Measurements from ENCODE around the gene UBE2E2. TPM values are rescaled to one million over a fixed set of nuclear protein-coding genes. Genes with fewer than 3 reads are reported as not detected.
"Not testable (repeated sequence)": the region's sequence is repeated elsewhere in the genome, so short reads cannot be mapped to it uniquely, and the experiment has no call there.

The UBE2E2 gene
- total and polyA plus RNA-seq, 7 experiments from 2014 or later = 2.4 to 28.8 (median 15.3) TPM

- POLR2A ChIA-PET = no interaction called here
- no peaks in the 10 kb centered on the region for H3K36me3 ChIP-seq (ENCODE audit: control insufficient read depth in 2 of 3, insufficient read depth in 3 of 3, low read length in 3 of 3)
- H3K4me3 Mint-ChIP-seq = no peak overlapping the region
- DNase-seq (no peak), ATAC-seq (no peak)
- intact Hi-C loops (cut with micrococcal nuclease) = no loop called here
- peaks cover 0 to 26% (median 19%) of the 10 kb centered on the region in 7 donors for H3K4me1 Mint-ChIP-seq
- no peak overlapping the region for H3K27ac Mint-ChIP-seq
- H3K4me1 ChIP-seq (ENCODE audit: control insufficient read depth in 2 of 2, insufficient read depth in 2 of 2, low read length in 2 of 2) = no peaks in the 10 kb centered on the region
- peaks cover 0 to 4% (median 0%) of the 10 kb centered on the region in 5 donors for H3K27me3 Mint-ChIP-seq
- peaks cover 0 to 14% (median 10%) of the 10 kb centered on the region in 5 donors for H3K36me3 Mint-ChIP-seq
- peaks cover 0 to 7% (median 0%) of the 10 kb centered on the region in 11 donors for H3K9me3 Mint-ChIP-seq
- no peaks in the 10 kb centered on the region for H3K9me3 ChIP-seq (ENCODE audit: control insufficient read depth in 2 of 3, low read length in 3 of 3)
- no peak overlapping the region for H3K27ac ChIP-seq (ENCODE audit: low read depth, low read length)
- CTCF ChIA-PET = no interaction called here
- no peak overlapping the region for H3K4me3 ChIP-seq (ENCODE audit: low read length)
- H3K27me3 ChIP-seq (ENCODE audit: control insufficient read depth in 2 of 2, insufficient read depth in 2 of 2, low read length in 2 of 2) = no peaks in the 10 kb centered on the region
These were observed 140.4 kb downstream of the UBE2E2 start for GRCh38 chr3:23343509-23343908.

- intact Hi-C loops (cut with micrococcal nuclease) = no loop called here
- ATAC-seq (no peak), DNase-seq (no peak)
- Mint-ChIP-seq H3K27me3 (no peaks in the 10 kb centered on the region), H3K36me3 (peaks cover 0 to 17% (median 10%) of the 10 kb centered on the region in 5 donors), H3K4me1 (peaks cover 0 to 21% (median 14%) of the 10 kb centered on the region in 7 donors), H3K9me3 (peaks cover 0 to 11% (median 0%) of the 10 kb centered on the region in 11 donors), H3K27ac (no peak overlapping the region), H3K4me3 (no peak overlapping the region)
- H3K27me3 ChIP-seq (ENCODE audit: control insufficient read depth in 2 of 2, insufficient read depth in 2 of 2, low read length in 2 of 2) = no peaks in the 10 kb centered on the region
- H3K9me3 ChIP-seq (ENCODE audit: control insufficient read depth in 2 of 3, low read length in 3 of 3) = no peaks in the 10 kb centered on the region
- H3K27ac ChIP-seq (ENCODE audit: low read depth, low read length) = no peak overlapping the region
- POLR2A ChIA-PET = no interaction called here
- H3K4me3 ChIP-seq (ENCODE audit: low read length) = no peak overlapping the region
- no peaks in the 10 kb centered on the region for H3K4me1 ChIP-seq (ENCODE audit: control insufficient read depth in 2 of 2, insufficient read depth in 2 of 2, low read length in 2 of 2)
- no peaks in the 10 kb centered on the region for H3K36me3 ChIP-seq (ENCODE audit: control insufficient read depth in 2 of 3, insufficient read depth in 3 of 3, low read length in 3 of 3)
- CTCF ChIA-PET = no interaction called here
These were observed 141.8 kb downstream of the UBE2E2 start for GRCh38 chr3:23344886-23345285.

DNA sequence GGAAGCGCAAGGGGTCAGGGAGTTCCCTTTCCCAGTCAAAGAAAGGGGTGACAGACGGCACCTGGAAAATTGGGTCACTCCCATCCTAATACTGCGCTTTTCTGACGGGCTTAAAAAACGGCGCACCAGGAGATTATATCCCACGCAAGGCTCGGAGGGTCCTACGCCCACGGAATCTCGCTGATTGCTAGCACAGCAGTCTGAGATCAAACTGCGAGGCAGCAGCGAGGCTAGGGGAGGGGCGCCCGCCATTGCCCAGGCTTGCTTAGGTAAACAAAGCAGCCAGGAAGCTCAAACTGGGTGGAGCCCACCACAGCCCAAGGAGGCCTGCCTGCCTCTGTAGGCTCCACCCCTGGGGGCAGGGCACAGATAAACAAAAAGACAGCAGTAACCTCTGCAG is 146.3 kb downstream of the UBE2E2 start:
- ATAC-seq; CTCF ChIA-PET; POLR2A ChIA-PET; H3K27me3 ChIP-seq (ENCODE audit: control insufficient read depth in 2 of 2, insufficient read depth in 2 of 2, low read length in 2 of 2); H3K4me3 ChIP-seq (ENCODE audit: low read length); H3K27me3 Mint-ChIP-seq; H3K4me1 ChIP-seq (ENCODE audit: control insufficient read depth in 2 of 2, insufficient read depth in 2 of 2, low read length in 2 of 2); H3K27ac ChIP-seq (ENCODE audit: low read depth, low read length); H3K4me1 Mint-ChIP-seq; H3K4me3 Mint-ChIP-seq; H3K36me3 ChIP-seq (ENCODE audit: control insufficient read depth in 2 of 3, insufficient read depth in 3 of 3, low read length in 3 of 3); H3K9me3 ChIP-seq (ENCODE audit: control insufficient read depth in 2 of 3, low read length in 3 of 3); DNase-seq; intact Hi-C loops (cut with micrococcal nuclease); H3K27ac Mint-ChIP-seq: not testable (repeated sequence)
- Mint-ChIP-seq H3K36me3 (peaks cover 0 to 12% (median 8%) of the 10 kb centered on the region in 5 donors), H3K9me3 (peaks cover 0 to 23% (median 8%) of the 10 kb centered on the region in 11 donors)

DNA sequence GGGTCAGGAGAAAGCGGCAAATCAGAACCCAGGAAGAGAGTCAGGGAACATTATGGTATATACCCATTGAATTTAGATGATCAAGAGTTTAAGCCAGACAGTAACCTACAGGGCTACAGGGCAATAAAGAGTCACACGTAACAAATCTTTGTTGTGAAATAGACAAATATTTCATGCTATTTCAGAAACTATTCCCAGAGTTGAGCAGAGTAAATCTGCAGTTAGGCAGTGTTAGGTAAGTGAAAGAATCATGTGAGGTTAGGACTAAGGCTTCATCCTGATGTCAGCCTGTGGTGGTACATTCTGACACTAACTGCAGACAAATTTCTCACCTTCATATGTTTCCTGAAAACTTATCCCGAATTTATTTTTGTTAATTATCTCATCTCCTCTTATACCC is 153.0 kb downstream of the UBE2E2 start:
- no peaks in the 10 kb centered on the region for H3K4me1 ChIP-seq (ENCODE audit: control insufficient read depth in 2 of 2, insufficient read depth in 2 of 2, low read length in 2 of 2)
- Mint-ChIP-seq H3K27me3 (no peaks in the 10 kb centered on the region), H3K9me3 (peaks cover 0 to 35% (median 2%) of the 10 kb centered on the region in 11 donors), H3K36me3 (peaks cover 0 to 6% (median 0%) of the 10 kb centered on the region in 5 donors), H3K4me1 (peaks cover 0 to 2% (median 0%) of the 10 kb centered on the region in 7 donors), H3K27ac (peak overlapping the region in 1 of 9 donors; percentile 76), H3K4me3 (no peak overlapping the region)
- no peaks in the 10 kb centered on the region for H3K9me3 ChIP-seq (ENCODE audit: control insufficient read depth in 2 of 3, low read length in 3 of 3)
- no peaks in the 10 kb centered on the region for H3K27me3 ChIP-seq (ENCODE audit: control insufficient read depth in 2 of 2, insufficient read depth in 2 of 2, low read length in 2 of 2)
- H3K36me3 ChIP-seq (ENCODE audit: control insufficient read depth in 2 of 3, insufficient read depth in 3 of 3, low read length in 3 of 3) = no peaks in the 10 kb centered on the region
- H3K27ac ChIP-seq (ENCODE audit: low read depth, low read length) = no peak overlapping the region
- no peak for ATAC-seq
- DNase-seq = no peak
- intact Hi-C loops (cut with micrococcal nuclease) = no loop called here
- CTCF ChIA-PET = no interaction called here
- H3K4me3 ChIP-seq (ENCODE audit: low read length) = no peak overlapping the region
- POLR2A ChIA-PET = no interaction called here

- Histone ChIP-seq H3K4me3 (ENCODE audit: low read length) (no peak overlapping the region), H3K27ac (ENCODE audit: low read depth, low read length) (no peak overlapping the region), H3K9me3 (ENCODE audit: control insufficient read depth in 2 of 3, low read length in 3 of 3) (no peaks in the 10 kb centered on the region), H3K36me3 (ENCODE audit: control insufficient read depth in 2 of 3, insufficient read depth in 3 of 3, low read length in 3 of 3) (no peaks in the 10 kb centered on the region), H3K4me1 (ENCODE audit: control insufficient read depth in 2 of 2, insufficient read depth in 2 of 2, low read length in 2 of 2) (no peaks in the 10 kb centered on the region), H3K27me3 (ENCODE audit: control insufficient read depth in 2 of 2, insufficient read depth in 2 of 2, low read length in 2 of 2) (no peaks in the 10 kb centered on the region)
- no peaks in the 10 kb centered on the region for H3K27me3 Mint-ChIP-seq
- no peak overlapping the region for H3K4me3 Mint-ChIP-seq
- H3K9me3 Mint-ChIP-seq = peaks cover 0 to 32% (median 3%) of the 10 kb centered on the region in 11 donors
- peaks cover 0 to 6% (median 0%) of the 10 kb centered on the region in 5 donors for H3K36me3 Mint-ChIP-seq
- CTCF ChIA-PET = no interaction called here
- POLR2A ChIA-PET = no interaction called here
- intact Hi-C loops (cut with micrococcal nuclease) = no loop called here
- DNase-seq (no peak), ATAC-seq (no peak)
- H3K27ac Mint-ChIP-seq = no peak overlapping the region
- no peaks in the 10 kb centered on the region for H3K4me1 Mint-ChIP-seq
These were observed 153.8 kb downstream of the UBE2E2 start for GRCh38 chr3:23356923-23357322.

- H3K36me3 ChIP-seq (ENCODE audit: control insufficient read depth in 2 of 3, insufficient read depth in 3 of 3, low read length in 3 of 3) = no peaks in the 10 kb centered on the region
- ChIA-PET POLR2A (no interaction called here), CTCF (no interaction called here)
- no peak overlapping the region for H3K27ac ChIP-seq (ENCODE audit: low read depth, low read length)
- Mint-ChIP-seq H3K4me3 (no peak overlapping the region), H3K4me1 (no peaks in the 10 kb centered on the region), H3K27ac (no peak overlapping the region), H3K9me3 (peaks cover 4 to 46% (median 9%) of the 10 kb centered on the region in 11 donors), H3K27me3 (no peaks in the 10 kb centered on the region), H3K36me3 (peaks cover 0 to 14% (median 4%) of the 10 kb centered on the region in 5 donors)
- H3K9me3 ChIP-seq (ENCODE audit: control insufficient read depth in 2 of 3, low read length in 3 of 3) = no peaks in the 10 kb centered on the region
- no peak overlapping the region for H3K4me3 ChIP-seq (ENCODE audit: low read length)
- no peaks in the 10 kb centered on the region for H3K4me1 ChIP-seq (ENCODE audit: control insufficient read depth in 2 of 2, insufficient read depth in 2 of 2, low read length in 2 of 2)
- DNase-seq (no peak), ATAC-seq (no peak)
- intact Hi-C loops (cut with micrococcal nuclease) = no loop called here
- H3K27me3 ChIP-seq (ENCODE audit: control insufficient read depth in 2 of 2, insufficient read depth in 2 of 2, low read length in 2 of 2) = no peaks in the 10 kb centered on the region
These were observed 156.0 kb downstream of the UBE2E2 start for GRCh38 chr3:23359116-23359515.

DNA sequence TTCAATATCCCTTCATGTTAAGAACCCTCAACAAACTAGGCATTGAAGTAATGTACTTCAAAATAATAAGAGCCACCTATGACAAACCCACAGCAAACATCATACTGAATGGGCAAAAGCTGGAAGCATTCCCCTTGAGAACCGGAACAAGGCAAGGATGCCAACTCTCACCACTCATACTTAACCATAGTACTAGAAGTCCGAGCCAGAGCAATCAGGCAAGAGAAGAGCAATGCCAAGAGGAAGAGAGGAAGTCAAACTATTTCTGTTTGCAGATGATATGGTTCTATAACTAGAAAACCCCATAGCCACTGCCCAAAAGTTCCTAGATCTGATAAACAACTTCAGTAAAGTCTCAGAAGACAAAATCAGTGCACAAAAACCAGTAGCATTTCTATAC is 161.9 kb downstream of the UBE2E2 start:
- DNase-seq (no peak), ATAC-seq (no peak)
- intact Hi-C loops (cut with micrococcal nuclease) = no loop called here
- POLR2A ChIA-PET = no interaction called here
- Histone ChIP-seq H3K4me1 (ENCODE audit: control insufficient read depth in 2 of 2, insufficient read depth in 2 of 2, low read length in 2 of 2) (no peaks in the 10 kb centered on the region), H3K4me3 (ENCODE audit: low read length) (no peak overlapping the region), H3K27me3 (ENCODE audit: control insufficient read depth in 2 of 2, insufficient read depth in 2 of 2, low read length in 2 of 2) (no peaks in the 10 kb centered on the region), H3K27ac (ENCODE audit: low read depth, low read length) (no peak overlapping the region), H3K36me3 (ENCODE audit: control insufficient read depth in 2 of 3, insufficient read depth in 3 of 3, low read length in 3 of 3) (no peaks in the 10 kb centered on the region), H3K9me3 (ENCODE audit: control insufficient read depth in 2 of 3, low read length in 3 of 3) (peaks cover 0 to 3% (median 0%) of the 10 kb centered on the region in 3 experiments)
- H3K36me3 Mint-ChIP-seq = peaks cover 0 to 12% (median 4%) of the 10 kb centered on the region in 5 donors
- no peak overlapping the region for H3K27ac Mint-ChIP-seq
- H3K4me1 Mint-ChIP-seq = peaks cover 0 to 4% (median 0%) of the 10 kb centered on the region in 7 donors
- CTCF ChIA-PET = no interaction called here
- H3K4me3 Mint-ChIP-seq = no peak overlapping the region
- peaks cover 4 to 46% (median 16%) of the 10 kb centered on the region in 11 donors for H3K9me3 Mint-ChIP-seq
- H3K27me3 Mint-ChIP-seq = no peaks in the 10 kb centered on the region
